Fibroblast of lung (primary cell): Measurements from ENCODE around the gene FSD1. TPM values are rescaled to one million over a fixed set of nuclear protein-coding genes. Genes with fewer than 3 reads are reported as not detected.

Experiments used
- DNase-seq, 2 donors: peaks; one replicate each; pipeline versions ENCODE4 v3.0.0 to v3.0.0-alpha.2; 2010; ENCODE audit warnings: low read depth in 2 of 2
- H2AFZ ChIP-seq: 2 replicates; pipeline ENCODE4 v1.5.1; 2012; ENCODE audit warnings: low read length, control low read depth, inconsistent platforms
- H3K27ac ChIP-seq: 2 replicates; pipeline ENCODE4 v1.5.1; 2011; ENCODE audit warnings: low read length, control low read depth; ENCODE audit not compliant: insufficient read depth
- H3K27me3 ChIP-seq: 2 replicates; pipeline ENCODE4 v1.5.1; 2011; ENCODE audit warnings: mild to moderate bottlenecking, low read length; ENCODE audit not compliant: control insufficient read depth, insufficient read depth
- H3K36me3 ChIP-seq: 2 replicates; pipeline ENCODE4 v1.5.1; 2011; ENCODE audit warnings: low read length; ENCODE audit not compliant: control insufficient read depth, insufficient read depth
- H3K4me1 ChIP-seq: 2 replicates; pipeline ENCODE4 v1.5.1; 2011; ENCODE audit warnings: low read length; ENCODE audit not compliant: control insufficient read depth, insufficient read depth; ENCODE audit errors: extremely low read depth
- H3K4me2 ChIP-seq: 2 replicates; pipeline ENCODE4 v1.5.1; 2011; ENCODE audit warnings: low read length, control low read depth; ENCODE audit not compliant: insufficient read depth; ENCODE audit errors: extremely low read depth
- H3K4me3 ChIP-seq, 4 experiments: fragments of 200-600 bp in 1 of 4; sonication (generic) in 1 of 4; replicated peaks in 1 of 4; 2 replicates each; pipeline ENCODE4 v1.5.1; 2011 to 2016; ENCODE audit warnings: low read length in 4 of 4, low read depth in 3 of 4, mild to moderate bottlenecking in 3 of 4, control low read depth in 2 of 4, inconsistent platforms in 1 of 4, mixed read lengths in 1 of 4; ENCODE audit not compliant: insufficient read depth in 1 of 4; ENCODE audit errors: control extremely low read depth in 1 of 4
- H3K79me2 ChIP-seq: 2 replicates; pipeline ENCODE4 v1.5.1; 2012; ENCODE audit warnings: mild to moderate bottlenecking, low read length, inconsistent platforms; ENCODE audit not compliant: control insufficient read depth, insufficient read depth
- H3K9ac ChIP-seq: 2 replicates; pipeline ENCODE4 v1.5.1; 2011; ENCODE audit warnings: mild to moderate bottlenecking, low read length, control low read depth; ENCODE audit not compliant: insufficient read depth
- H3K9me3 ChIP-seq: 2 replicates; pipeline ENCODE4 v1.5.1; 2012; ENCODE audit warnings: low read depth, low read length; ENCODE audit not compliant: control insufficient read depth, insufficient read depth
- H4K20me1 ChIP-seq: 2 replicates; pipeline ENCODE4 v1.5.1; 2011; ENCODE audit warnings: low read length; ENCODE audit not compliant: control insufficient read depth, insufficient read depth; ENCODE audit errors: extremely low read depth
- CTCF ChIP-seq, 2 donors: IDR thresholded peaks in 1 of 2; conservative IDR thresholded peaks in 1 of 2; 1 replicate in 1 of 2; 2 replicates in 1 of 2; pipeline ENCODE4 v1.5.1; 2011 to 2012; ENCODE audit warnings: low read length in 2 of 2, control low read depth in 1 of 2, inconsistent platforms in 1 of 2, low read depth in 1 of 2, mild to moderate bottlenecking in 1 of 2
- EZH2 ChIP-seq: IDR thresholded peaks from 2 replicates; pipeline ENCODE4 v1.5.1; 2012; ENCODE audit warnings: low read length, control low read depth, mild to moderate bottlenecking; ENCODE audit errors: missing control alignments
- polyA plus RNA-seq, 2 donors: library from polyadenylated mRNA; depleted of rRNA in 1 of 2; stranded (reverse) in 1 of 2; unstranded in 1 of 2; fragments of >200 nt; gene quantifications; 2 replicates each; pipeline ENCODE4 v1.2.1, GENCODE V29; 2011 to 2012; ENCODE audit warnings: missing spikeins in 1 of 2
- total RNA-seq: library from RNA; depleted of rRNA; stranded (reverse); fragments of >200 nt; gene quantifications from 2 replicates; pipeline ENCODE4 v1.2.1, GENCODE V29; 2014

FSD1 gene
- total and polyA plus RNA-seq, 2 donors (not counting 1 experiment from before 2014, with no cell fraction given): 4.6 to 10.1 TPM

GRCh38 chr19:4354282-4354681, 49.9 kb downstream of the FSD1 start:
- Histone ChIP-seq H3K79me2 (no peaks in the 10 kb centered on the region), H3K9me3 (no peaks in the 10 kb centered on the region), H3K36me3 (peaks cover 7% of the 10 kb centered on the region), H3K4me1 (no peaks in the 10 kb centered on the region), H3K27me3 (no peaks in the 10 kb centered on the region), H2AFZ (no peak overlapping the region), H3K27ac (no peak overlapping the region), H3K4me3 (no peak overlapping the region), H3K4me2 (no peak overlapping the region), H3K9ac (no peak overlapping the region), H4K20me1 (no peaks in the 10 kb centered on the region)
- no peak for DNase-seq
- TF ChIP-seq CTCF (conservative IDR thresholded peaks at IDR 0.05 in 1 of 2, IDR thresholded peaks at IDR 0.05 in 1 of 2; ENCODE audit: low read depth in 1 of 2, low read length in 2 of 2) (no peak), EZH2 (no peak)

GRCh38 chr19:4354897-4355296, 50.5 kb downstream of the FSD1 start:
- Histone ChIP-seq H3K27me3 (no peaks in the 10 kb centered on the region), H3K4me3 (no peak overlapping the region), H3K27ac (no peak overlapping the region), H3K36me3 (peaks cover 12% of the 10 kb centered on the region), H3K4me2 (no peak overlapping the region), H3K4me1 (no peaks in the 10 kb centered on the region), H4K20me1 (no peaks in the 10 kb centered on the region), H3K9me3 (no peaks in the 10 kb centered on the region), H3K9ac (no peak overlapping the region), H2AFZ (no peak overlapping the region), H3K79me2 (no peaks in the 10 kb centered on the region)
- TF ChIP-seq EZH2 (no peak), CTCF (conservative IDR thresholded peaks at IDR 0.05 in 1 of 2, IDR thresholded peaks at IDR 0.05 in 1 of 2; ENCODE audit: low read depth in 1 of 2, low read length in 2 of 2) (no peak)
- no peak for DNase-seq

GRCh38 chr19:4357095-4357797, 52.8 kb downstream of the FSD1 start:
- TF ChIP-seq CTCF (conservative IDR thresholded peaks at IDR 0.05 in 1 of 2, IDR thresholded peaks at IDR 0.05 in 1 of 2; ENCODE audit: low read depth in 1 of 2, low read length in 2 of 2) (no peak), EZH2 (no peak)
- no peaks in the 10 kb centered on the region for H3K27me3 ChIP-seq
- no peak for DNase-seq

More at GRCh38 chr19:4357095-4357797, 52.8 kb downstream of the FSD1 start:
- Histone ChIP-seq H3K27ac (no peak overlapping the region), H3K4me2 (no peak overlapping the region), H2AFZ (no peak overlapping the region), H3K36me3 (peaks cover 31% of the 10 kb centered on the region), H3K9ac (no peak overlapping the region), H3K4me3 (no peak overlapping the region), H4K20me1 (no peaks in the 10 kb centered on the region), H3K4me1 (no peaks in the 10 kb centered on the region), H3K9me3 (no peaks in the 10 kb centered on the region), H3K79me2 (no peaks in the 10 kb centered on the region)
